Trophoblast cell (in vitro differentiated cells and primary cell): Measurements from ENCODE around the gene VPS51.
A peak's percentile ranks its signal among the peaks of the same experiment; 100 is the strongest.

ENCODE experiments used
- DNase-seq, 2 donors: peaks; one replicate each; pipeline ENCODE4 v3.0.0-alpha.2; 2016
- H2AFZ ChIP-seq: 2 replicates; pipeline ENCODE4 v1.6.1; 2013; ENCODE audit warnings: low read length, moderate library complexity, mild to moderate bottlenecking; ENCODE audit not compliant: insufficient read depth, poor library complexity
- H2AK5ac ChIP-seq: 2 replicates; pipeline ENCODE4 v1.6.1; 2013; ENCODE audit warnings: mild to moderate bottlenecking, low read length
- H2BK120ac ChIP-seq: 2 replicates; pipeline ENCODE4 v1.6.1; 2013; ENCODE audit warnings: low read length, mild to moderate bottlenecking, moderate library complexity; ENCODE audit not compliant: insufficient read depth, poor library complexity
- H2BK12ac ChIP-seq: 2 replicates; pipeline ENCODE4 v1.6.1; 2013; ENCODE audit warnings: mild to moderate bottlenecking, low read length, moderate library complexity
- H2BK5ac ChIP-seq: 2 replicates; pipeline ENCODE4 v1.6.1; 2013; ENCODE audit warnings: low read length, low read depth, moderate library complexity, mild to moderate bottlenecking; ENCODE audit not compliant: poor library complexity
- H3K14ac ChIP-seq: 2 replicates; pipeline ENCODE4 v1.6.1; 2013; ENCODE audit warnings: mild to moderate bottlenecking, low read length
- H3K18ac ChIP-seq: 2 replicates; pipeline ENCODE4 v1.6.1; 2013; ENCODE audit warnings: mild to moderate bottlenecking, low read length
- H3K23ac ChIP-seq: 2 replicates; pipeline ENCODE4 v1.6.1; 2013; ENCODE audit warnings: low read length
- H3K27ac ChIP-seq: 2 replicates; pipeline ENCODE4 v1.5.1; 2013; ENCODE audit warnings: low read depth, mild to moderate bottlenecking, inconsistent platforms, low read length, moderate library complexity
- H3K27me3 ChIP-seq: 2 replicates; pipeline ENCODE4 v1.6.1; 2013; ENCODE audit warnings: inconsistent platforms, mild to moderate bottlenecking, low read length, moderate library complexity; ENCODE audit not compliant: insufficient read depth
- H3K36me3 ChIP-seq, 2 experiments: 1 replicate in 1 of 2; 2 replicates in 1 of 2; pipeline ENCODE4 v1.6.1; 2013; ENCODE audit warnings: low read length in 2 of 2, mild to moderate bottlenecking in 2 of 2, moderate library complexity in 1 of 2; ENCODE audit not compliant: insufficient read depth in 2 of 2, control insufficient read depth in 1 of 2
- H3K4ac ChIP-seq: 2 replicates; pipeline ENCODE4 v1.6.1; 2013; ENCODE audit warnings: low read depth, mild to moderate bottlenecking, low read length, moderate library complexity
- H3K4me1 ChIP-seq, 2 experiments: 1 replicate in 1 of 2; 2 replicates in 1 of 2; pipeline ENCODE4 v1.6.1; 2013; ENCODE audit warnings: low read length in 2 of 2, mild to moderate bottlenecking in 2 of 2, moderate library complexity in 1 of 2; ENCODE audit not compliant: insufficient read depth in 2 of 2, control insufficient read depth in 1 of 2
- H3K4me2 ChIP-seq: 2 replicates; pipeline ENCODE4 v1.6.1; 2013; ENCODE audit warnings: inconsistent platforms, mild to moderate bottlenecking, low read length, moderate library complexity
- H3K4me3 ChIP-seq: 2 replicates; pipeline ENCODE4 v1.5.1; 2013; ENCODE audit warnings: mild to moderate bottlenecking, low read depth, low read length, inconsistent platforms
- H3K79me1 ChIP-seq: one replicate; pipeline ENCODE4 v1.6.1; 2013; ENCODE audit warnings: low read length
- H3K79me2 ChIP-seq: 2 replicates; pipeline ENCODE4 v1.6.1; 2013; ENCODE audit warnings: low read length, mild to moderate bottlenecking; ENCODE audit not compliant: control insufficient read depth, insufficient read depth, poor library complexity
- H3K9ac ChIP-seq: 2 replicates; pipeline ENCODE4 v1.6.1; 2013; ENCODE audit warnings: mild to moderate bottlenecking, low read length
- H3K9me3 ChIP-seq: 2 replicates; pipeline ENCODE4 v1.6.1; 2013; ENCODE audit warnings: low read depth, mild to moderate bottlenecking, control low read depth, inconsistent platforms, low read length; ENCODE audit not compliant: insufficient read depth
- H4K12ac ChIP-seq: 2 replicates; pipeline ENCODE4 v1.6.1; 2013; ENCODE audit warnings: low read depth, mild to moderate bottlenecking, low read length, moderate library complexity
- H4K8ac ChIP-seq: 2 replicates; pipeline ENCODE4 v1.6.1; 2013; ENCODE audit warnings: low read depth, mild to moderate bottlenecking, low read length, moderate library complexity
- H4K91ac ChIP-seq: one replicate; pipeline ENCODE4 v1.6.1; 2013; ENCODE audit warnings: low read depth, mild to moderate bottlenecking, low read length, moderate library complexity
- WGBS: extraction: QIAGEN DNeasy Blood & Tissue Kit; methylation state at CpG from one replicate; pipeline ENCODE4 v1.1.7; 2013; ENCODE audit warnings: missing lambda C conversion rate; ENCODE audit not compliant: insufficient read length, insufficient coverage; ENCODE audit errors: extremely low coverage; 5-methylcytosine and 5-hydroxymethylcytosine counted together

VPS51 gene

GRCh38 chr11:65131895-65132237 is 35.9 kb downstream of the VPS51 start:
- Histone ChIP-seq H3K23ac (no peak overlapping the region), H2AK5ac (no peak overlapping the region), H3K4me1 (peaks cover 7 to 12% of the 10 kb centered on the region in 2 experiments), H3K27ac (no peak overlapping the region), H3K79me2 (peaks cover 9% of the 10 kb centered on the region), H2BK120ac (no peak overlapping the region), H2BK5ac (no peak overlapping the region), H4K8ac (no peak overlapping the region), H2BK12ac (no peak overlapping the region), H3K4me2 (no peak overlapping the region), H3K79me1 (peaks cover 11% of the 10 kb centered on the region), H2AFZ (no peak overlapping the region), H3K27me3 (no peaks in the 10 kb centered on the region), H3K9me3 (peaks cover 1% of the 10 kb centered on the region), H3K9ac (peak overlapping the region; percentile 4), H3K4ac (no peak overlapping the region), H3K18ac (no peak overlapping the region), H3K4me3 (no peak overlapping the region), H4K12ac (no peak overlapping the region), H3K14ac (no peak overlapping the region), H4K91ac (no peak overlapping the region), H3K36me3 (peaks cover 55 to 60% of the 10 kb centered on the region in 2 experiments)
- no peak for DNase-seq
- no CpG with 5 or more reads among the region's 6 CpGs for WGBS

- Histone ChIP-seq H3K27ac (no peak overlapping the region), H3K23ac (no peak overlapping the region), H3K4me2 (no peak overlapping the region), H3K14ac (no peak overlapping the region), H3K18ac (peak overlapping the region; percentile 8), H3K9me3 (peaks cover 1% of the 10 kb centered on the region), H2BK120ac (no peak overlapping the region), H3K4ac (no peak overlapping the region), H2AK5ac (no peak overlapping the region), H4K12ac (no peak overlapping the region), H4K91ac (no peak overlapping the region), H3K9ac (peak overlapping the region; percentile 4), H3K36me3 (peaks cover 50 to 56% of the 10 kb centered on the region in 2 experiments), H2AFZ (no peak overlapping the region), H3K4me1 (peaks cover 7 to 12% of the 10 kb centered on the region in 2 experiments), H3K4me3 (no peak overlapping the region), H2BK5ac (no peak overlapping the region), H3K27me3 (no peaks in the 10 kb centered on the region), H4K8ac (no peak overlapping the region), H3K79me2 (peaks cover 9% of the 10 kb centered on the region), H2BK12ac (no peak overlapping the region), H3K79me1 (peaks cover 11% of the 10 kb centered on the region)
- no CpG with 5 or more reads among the region's 10 CpGs for WGBS
- DNase-seq, result no peak
Measured at GRCh38 chr11:65132238-65132987, 36.4 kb downstream of the VPS51 start.

- no peak overlapping the region for H4K8ac ChIP-seq
- H3K4me3 ChIP-seq, result no peak overlapping the region
- H3K4me1 ChIP-seq, result peaks cover 7 to 12% of the 10 kb centered on the region in 2 experiments
- peak overlapping the region; percentile 39 for H3K9ac ChIP-seq
- H3K79me2 ChIP-seq, result peaks cover 9% of the 10 kb centered on the region
- peak overlapping the region; percentile 8 for H3K18ac ChIP-seq
- no peak overlapping the region for H4K12ac ChIP-seq
- no peak overlapping the region for H2BK5ac ChIP-seq
- peak overlapping the region; percentile 85 for H3K4me2 ChIP-seq
- no peak overlapping the region for H2BK12ac ChIP-seq
- no peaks in the 10 kb centered on the region for H3K27me3 ChIP-seq
- no peak overlapping the region for H4K91ac ChIP-seq
- WGBS, result no CpG with 5 or more reads among the region's 18 CpGs
- no peak overlapping the region for H3K23ac ChIP-seq
- H3K36me3 ChIP-seq, result peaks cover 44 to 48% of the 10 kb centered on the region in 2 experiments
- peak; percentile 53 to 76 for DNase-seq
- H3K79me1 ChIP-seq, result peaks cover 11% of the 10 kb centered on the region
- peak overlapping the region; percentile 37 for H3K4ac ChIP-seq
- H3K9me3 ChIP-seq, result peaks cover 1% of the 10 kb centered on the region
- no peak overlapping the region for H3K27ac ChIP-seq
- H2BK120ac ChIP-seq, result no peak overlapping the region
- no peak overlapping the region for H2AFZ ChIP-seq
- no peak overlapping the region for H2AK5ac ChIP-seq
- H3K14ac ChIP-seq, result no peak overlapping the region
Measured at GRCh38 chr11:65132988-65133700, 37.1 kb downstream of the VPS51 start.

- H3K4me3 ChIP-seq, result peak overlapping the region; percentile 90
- peak overlapping the region; percentile 76 for H2AK5ac ChIP-seq
- peak overlapping the region; percentile 92 for H3K27ac ChIP-seq
- H3K36me3 ChIP-seq, result peaks cover 38 to 43% of the 10 kb centered on the region in 2 experiments
- H3K79me2 ChIP-seq, result peaks cover 9% of the 10 kb centered on the region
- peaks cover 1% of the 10 kb centered on the region for H3K9me3 ChIP-seq
- H3K9ac ChIP-seq, result peak overlapping the region; percentile 73
- no peaks in the 10 kb centered on the region for H3K27me3 ChIP-seq
- H3K18ac ChIP-seq, result peak overlapping the region; percentile 55
- no CpG with 5 or more reads among the region's 20 CpGs for WGBS
- peak overlapping the region; percentile 88 for H4K91ac ChIP-seq
- peaks cover 11% of the 10 kb centered on the region for H3K79me1 ChIP-seq
- H2BK5ac ChIP-seq, result peak overlapping the region; percentile 89
- peak overlapping the region; percentile 88 for H4K8ac ChIP-seq
- no peak overlapping the region for H3K23ac ChIP-seq
- H2AFZ ChIP-seq, result no peak overlapping the region
- H3K4ac ChIP-seq, result peak overlapping the region; percentile 37
- peak in 1 of 2 donors; percentile 20 for DNase-seq
- peak overlapping the region; percentile 66 for H4K12ac ChIP-seq
- peak overlapping the region; percentile 85 for H3K4me2 ChIP-seq
- peak overlapping the region; percentile 60 for H3K14ac ChIP-seq
- no peak overlapping the region for H2BK12ac ChIP-seq
- no peak overlapping the region for H2BK120ac ChIP-seq
- H3K4me1 ChIP-seq, result peaks cover 7 to 12% of the 10 kb centered on the region in 2 experiments
Measured at GRCh38 chr11:65133724-65134123, 37.7 kb downstream of the VPS51 start.
